Common myeloid progenitor, CD34-positive (primary cell): Measurements from ENCODE around the gene MYH6.
A peak's percentile ranks its signal among the peaks of the same experiment; 100 is the strongest.

Experiments used
- CTCF ChIA-PET: fragments of 350-600 bp; sonication (Branson Sonifier 250); formaldehyde crosslinking; loops from one replicate; lab custom pipeline; 2021; ENCODE audit warnings: antibody characterized with exemption; lab: Charles Lee
- POLR2A ChIA-PET: fragments of 350-600 bp; sonication (Branson Sonifier 250); formaldehyde crosslinking; loops from one replicate; lab custom pipeline; 2021; ENCODE audit warnings: antibody characterized with exemption; lab: Charles Lee
- DNase-seq, 3 donors: peaks; one replicate each; pipeline versions ENCODE4 v3.0.0 to v3.0.0-alpha.2; 2013
- H3K27ac ChIP-seq, 2 experiments: 1 replicate in 1 of 2; 2 replicates in 1 of 2; pipeline ENCODE4 v1.7.0; 2013; ENCODE audit warnings: inconsistent platforms in 2 of 2, low read length in 2 of 2, mild to moderate bottlenecking in 2 of 2, low read depth in 1 of 2, moderate library complexity in 1 of 2; ENCODE audit not compliant: severe bottlenecking in 2 of 2, insufficient read depth in 1 of 2, poor library complexity in 1 of 2
- H3K27me3 ChIP-seq, 5 experiments: replicated peaks in 2 of 5; 1 replicate in 3 of 5; 2 replicates in 2 of 5; pipeline versions ENCODE4 v1.6.1 to v1.7.0; 2013; ENCODE audit warnings: low read length in 4 of 5, mild to moderate bottlenecking in 2 of 5, moderate library complexity in 2 of 5, inconsistent platforms in 1 of 5; ENCODE audit not compliant: insufficient read depth in 5 of 5, control insufficient read depth in 4 of 5
- H3K36me3 ChIP-seq, 4 experiments: 1 replicate in 2 of 4; 2 replicates in 2 of 4; pipeline versions ENCODE4 v1.6.1 to v1.7.0; 2013; ENCODE audit warnings: low read length in 3 of 4, control low read depth in 1 of 4, mild to moderate bottlenecking in 1 of 4; ENCODE audit not compliant: control insufficient read depth in 4 of 4, insufficient read depth in 4 of 4
- H3K4me1 ChIP-seq, 4 experiments: 1 replicate in 3 of 4; 2 replicates in 1 of 4; pipeline versions ENCODE4 v1.6.1 to v1.7.1; 2013; ENCODE audit warnings: low read length in 3 of 4, mild to moderate bottlenecking in 3 of 4, control low read depth in 1 of 4, inconsistent platforms in 1 of 4, moderate library complexity in 1 of 4; ENCODE audit not compliant: control insufficient read depth in 4 of 4, insufficient read depth in 4 of 4; ENCODE audit errors: control extremely low read depth in 1 of 4
- H3K4me3 ChIP-seq, 7 experiments: 1 replicate in 4 of 7; 2 replicates in 3 of 7; pipeline versions ENCODE4 v1.5.1 to v1.7.0; 2013; ENCODE audit warnings: mild to moderate bottlenecking in 7 of 7, low read length in 6 of 7, moderate library complexity in 6 of 7, inconsistent platforms in 2 of 7, low read depth in 2 of 7, control low read depth in 1 of 7; ENCODE audit not compliant: insufficient read depth in 4 of 7, control insufficient read depth in 1 of 7; ENCODE audit errors: extremely low read depth in 1 of 7
- H3K9me3 ChIP-seq, 5 experiments: 1 replicate in 4 of 5; 2 replicates in 1 of 5; pipeline versions ENCODE4 v1.6.1 to v1.7.1; 2013; ENCODE audit warnings: low read length in 4 of 5, mild to moderate bottlenecking in 2 of 5, inconsistent platforms in 1 of 5, low read depth in 1 of 5, moderate library complexity in 1 of 5; ENCODE audit not compliant: control insufficient read depth in 4 of 5, insufficient read depth in 2 of 5; ENCODE audit errors: control extremely low read depth in 1 of 5
- WGBS: methylation state at CpG from one replicate; pipeline ENCODE4 v1.1.5; 2013; ENCODE audit not compliant: insufficient coverage; 5-methylcytosine and 5-hydroxymethylcytosine counted together

The MYH6 gene

GRCh38 chr14:23382731-23383440 is 25.2 kb downstream of the MYH6 start:
- Histone ChIP-seq H3K4me1 (peaks cover 0 to 16% (median 5%) of the 10 kb centered on the region in 4 experiments), H3K9me3 (no peaks in the 10 kb centered on the region), H3K27me3 (peaks cover 0 to 3% (median 0%) of the 10 kb centered on the region in 5 experiments), H3K4me3 (no peak overlapping the region), H3K27ac (no peak overlapping the region), H3K36me3 (no peaks in the 10 kb centered on the region)
- ChIA-PET POLR2A (interaction anchor here (1.3 to 1.5 kb wide), 2 partner anchors 28 to 39 kb away, joined by 3 read pairs; no protein-coding TSS in a partner anchor), CTCF (interaction anchor here (0.7 to 9.0 kb wide), 15 partner anchors 11 to 157 kb away, joined by 3 to 108 read pairs (median 4); partner anchors contain the start of genes EFS and SLC22A17)
- DNase-seq = peak in 2 of 3 donors; percentile 51 to 66
- WGBS = 19% methylated on average over 3 of the region's 10 CpGs

- Histone ChIP-seq H3K4me1 (peaks cover 0 to 22% (median 8%) of the 10 kb centered on the region in 4 experiments), H3K4me3 (no peak overlapping the region), H3K27ac (no peak overlapping the region), H3K27me3 (peaks cover 0 to 3% (median 0%) of the 10 kb centered on the region in 5 experiments), H3K36me3 (no peaks in the 10 kb centered on the region), H3K9me3 (no peaks in the 10 kb centered on the region)
- DNase-seq = no peak
- ChIA-PET POLR2A (interaction anchor here (1.5 kb wide), 1 partner anchor 28 kb away, joined by 3 read pairs; no protein-coding TSS in a partner anchor), CTCF (interaction anchor here (0.7 to 9.0 kb wide), 15 partner anchors 11 to 117 kb away, joined by 3 to 108 read pairs (median 6); partner anchors contain the start of genes EFS and SLC22A17)
- WGBS = 92% methylated on average over 4 of the region's 6 CpGs
Observed at GRCh38 chr14:23382276-23382675, 25.8 kb downstream of the MYH6 start.

GRCh38 chr14:23381871-23382270 is 26.2 kb downstream of the MYH6 start:
- peaks cover 0 to 3% (median 0%) of the 10 kb centered on the region in 5 experiments for H3K27me3 ChIP-seq
- H3K9me3 ChIP-seq = no peaks in the 10 kb centered on the region
- H3K4me3 ChIP-seq = no peak overlapping the region
- DNase-seq = no peak
- peaks cover 0 to 24% (median 9%) of the 10 kb centered on the region in 4 experiments for H3K4me1 ChIP-seq
- POLR2A ChIA-PET = interaction anchor here (1.5 kb wide), 1 partner anchor 27 kb away, joined by 3 read pairs; no protein-coding TSS in a partner anchor
- H3K36me3 ChIP-seq = no peaks in the 10 kb centered on the region
- CTCF ChIA-PET = interaction anchor here (0.8 to 9.0 kb wide), 14 partner anchors 10 to 117 kb away, joined by 3 to 108 read pairs (median 13); partner anchors contain the start of genes EFS and SLC22A17
- no peak overlapping the region for H3K27ac ChIP-seq
- 67% methylated on average over 1 of the region's 3 CpGs for WGBS

- no peaks in the 10 kb centered on the region for H3K9me3 ChIP-seq
- CTCF ChIA-PET = interaction anchor here (0.8 to 9.0 kb wide), 19 partner anchors 8 to 116 kb away, joined by 3 to 108 read pairs (median 7); partner anchors contain the start of genes EFS, PABPN1 and SLC22A17
- H3K27ac ChIP-seq = no peak overlapping the region
- 98% methylated on average over 4 of the region's 4 CpGs for WGBS
- POLR2A ChIA-PET = no interaction called here
- no peaks in the 10 kb centered on the region for H3K36me3 ChIP-seq
- no peak for DNase-seq
- H3K4me3 ChIP-seq = no peak overlapping the region
- peaks cover 0 to 3% (median 0%) of the 10 kb centered on the region in 5 experiments for H3K27me3 ChIP-seq
- peaks cover 0 to 24% (median 9%) of the 10 kb centered on the region in 4 experiments for H3K4me1 ChIP-seq
Observed at GRCh38 chr14:23380976-23381375, 27.1 kb downstream of the MYH6 start.

GRCh38 chr14:23380197-23380914 is 27.7 kb downstream of the MYH6 start:
- ChIA-PET POLR2A (interaction anchor here (1.2 to 1.4 kb wide), 2 partner anchors 58 to 78 kb away, joined by 4 to 5 read pairs; partner anchors contain the start of gene PPP1R3E), CTCF (interaction anchor here (0.8 to 9.0 kb wide), 35 partner anchors 8 to 260 kb away, joined by 3 to 108 read pairs (median 5); partner anchors contain the start of genes EFS, PABPN1 and SLC22A17)
- H3K36me3 ChIP-seq = no peaks in the 10 kb centered on the region
- no peak for DNase-seq
- 87% methylated on average over 16 of the region's 16 CpGs for WGBS
- H3K27me3 ChIP-seq = peaks cover 0 to 3% (median 0%) of the 10 kb centered on the region in 5 experiments
- no peak overlapping the region for H3K27ac ChIP-seq
- no peaks in the 10 kb centered on the region for H3K9me3 ChIP-seq
- H3K4me1 ChIP-seq = peaks cover 0 to 24% (median 9%) of the 10 kb centered on the region in 4 experiments
- no peak overlapping the region for H3K4me3 ChIP-seq

- peaks cover 0 to 24% (median 9%) of the 10 kb centered on the region in 4 experiments for H3K4me1 ChIP-seq
- POLR2A ChIA-PET = interaction anchor here (1.2 to 1.4 kb wide), 2 partner anchors 57 to 78 kb away, joined by 4 to 5 read pairs; partner anchors contain the start of gene PPP1R3E
- CTCF ChIA-PET = interaction anchor here (0.8 to 9.0 kb wide), 35 partner anchors 8 to 260 kb away, joined by 3 to 108 read pairs (median 5); partner anchors contain the start of genes EFS, PABPN1 and SLC22A17
Observed at GRCh38 chr14:23379366-23380196, 28.5 kb downstream of the MYH6 start.

More at GRCh38 chr14:23379366-23380196, 28.5 kb downstream of the MYH6 start:
- 33% methylated on average over 9 of the region's 12 CpGs for WGBS
- Histone ChIP-seq H3K27me3 (peaks cover 0 to 3% (median 0%) of the 10 kb centered on the region in 5 experiments), H3K36me3 (no peaks in the 10 kb centered on the region), H3K4me3 (no peak overlapping the region), H3K9me3 (no peaks in the 10 kb centered on the region), H3K27ac (no peak overlapping the region)
- peak; percentile 46 to 68 (median 66) for DNase-seq
